Common myeloid progenitor, CD34-positive (primary cell): Measurements from ENCODE around the gene PAX3.

Experiments
- CTCF ChIA-PET: fragments of 350-600 bp; sonication (Branson Sonifier 250); formaldehyde crosslinking; loops from one replicate; lab custom pipeline; 2021; ENCODE audit warnings: antibody characterized with exemption; lab: Charles Lee
- POLR2A ChIA-PET: fragments of 350-600 bp; sonication (Branson Sonifier 250); formaldehyde crosslinking; loops from one replicate; lab custom pipeline; 2021; ENCODE audit warnings: antibody characterized with exemption; lab: Charles Lee
- DNase-seq, 3 donors: peaks; one replicate each; pipeline versions ENCODE4 v3.0.0 to v3.0.0-alpha.2; 2013
- H3K27ac ChIP-seq, 2 experiments: 1 replicate in 1 of 2; 2 replicates in 1 of 2; pipeline ENCODE4 v1.7.0; 2013; ENCODE audit warnings: inconsistent platforms in 2 of 2, low read length in 2 of 2, mild to moderate bottlenecking in 2 of 2, low read depth in 1 of 2, moderate library complexity in 1 of 2; ENCODE audit not compliant: severe bottlenecking in 2 of 2, insufficient read depth in 1 of 2, poor library complexity in 1 of 2
- H3K27me3 ChIP-seq, 5 experiments: replicated peaks in 2 of 5; 1 replicate in 3 of 5; 2 replicates in 2 of 5; pipeline versions ENCODE4 v1.6.1 to v1.7.0; 2013; ENCODE audit warnings: low read length in 4 of 5, mild to moderate bottlenecking in 2 of 5, moderate library complexity in 2 of 5, inconsistent platforms in 1 of 5; ENCODE audit not compliant: insufficient read depth in 5 of 5, control insufficient read depth in 4 of 5
- H3K36me3 ChIP-seq, 4 experiments: 1 replicate in 2 of 4; 2 replicates in 2 of 4; pipeline versions ENCODE4 v1.6.1 to v1.7.0; 2013; ENCODE audit warnings: low read length in 3 of 4, control low read depth in 1 of 4, mild to moderate bottlenecking in 1 of 4; ENCODE audit not compliant: control insufficient read depth in 4 of 4, insufficient read depth in 4 of 4
- H3K4me1 ChIP-seq, 4 experiments: 1 replicate in 3 of 4; 2 replicates in 1 of 4; pipeline versions ENCODE4 v1.6.1 to v1.7.1; 2013; ENCODE audit warnings: low read length in 3 of 4, mild to moderate bottlenecking in 3 of 4, control low read depth in 1 of 4, inconsistent platforms in 1 of 4, moderate library complexity in 1 of 4; ENCODE audit not compliant: control insufficient read depth in 4 of 4, insufficient read depth in 4 of 4; ENCODE audit errors: control extremely low read depth in 1 of 4
- H3K4me3 ChIP-seq, 7 experiments: 1 replicate in 4 of 7; 2 replicates in 3 of 7; pipeline versions ENCODE4 v1.5.1 to v1.7.0; 2013; ENCODE audit warnings: mild to moderate bottlenecking in 7 of 7, low read length in 6 of 7, moderate library complexity in 6 of 7, inconsistent platforms in 2 of 7, low read depth in 2 of 7, control low read depth in 1 of 7; ENCODE audit not compliant: insufficient read depth in 4 of 7, control insufficient read depth in 1 of 7; ENCODE audit errors: extremely low read depth in 1 of 7
- H3K9me3 ChIP-seq, 5 experiments: 1 replicate in 4 of 5; 2 replicates in 1 of 5; pipeline versions ENCODE4 v1.6.1 to v1.7.1; 2013; ENCODE audit warnings: low read length in 4 of 5, mild to moderate bottlenecking in 2 of 5, inconsistent platforms in 1 of 5, low read depth in 1 of 5, moderate library complexity in 1 of 5; ENCODE audit not compliant: control insufficient read depth in 4 of 5, insufficient read depth in 2 of 5; ENCODE audit errors: control extremely low read depth in 1 of 5
- WGBS: methylation state at CpG from one replicate; pipeline ENCODE4 v1.1.5; 2013; ENCODE audit not compliant: insufficient coverage; 5-methylcytosine and 5-hydroxymethylcytosine counted together

Gene PAX3

DNA sequence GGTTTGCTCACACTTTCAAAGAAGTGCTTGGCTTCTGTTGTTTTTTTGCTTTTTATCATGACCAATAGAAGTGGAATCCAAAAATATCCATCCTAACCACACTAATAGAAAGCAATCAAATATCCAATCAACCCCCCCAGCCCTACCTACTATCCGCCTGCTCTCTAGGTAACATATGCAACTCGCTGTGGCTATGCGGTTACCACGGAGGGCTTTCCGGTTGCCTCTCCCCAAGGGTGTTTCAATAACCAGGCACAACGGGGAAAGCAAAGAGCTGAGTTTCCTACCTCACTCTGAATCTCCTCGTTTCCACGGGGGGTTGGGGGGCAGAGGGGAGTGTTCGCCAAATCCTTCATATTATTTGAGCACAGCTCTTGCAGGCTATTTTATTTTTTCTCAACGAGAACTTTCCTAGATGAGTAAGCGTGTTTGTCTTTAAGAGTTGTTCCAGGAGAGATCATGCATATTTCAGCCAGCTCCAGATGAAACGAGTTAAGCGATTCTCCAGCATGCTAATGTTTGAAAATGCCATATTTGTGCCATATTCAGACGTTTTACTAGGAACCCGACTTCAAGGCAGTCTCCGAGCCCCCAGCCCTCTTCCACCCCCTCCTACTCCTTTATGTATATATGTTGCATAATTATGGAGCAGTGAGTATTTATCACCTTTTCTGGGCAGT, 30.3 kb downstream of the PAX3 start:
- Histone ChIP-seq H3K9me3 (peaks cover 0 to 8% (median 0%) of the 10 kb centered on the region in 5 experiments), H3K36me3 (no peaks in the 10 kb centered on the region), H3K4me3 (no peak overlapping the region), H3K4me1 (peaks cover 0 to 2% (median 0%) of the 10 kb centered on the region in 4 experiments), H3K27me3 (peaks cover 16 to 74% (median 35%) of the 10 kb centered on the region in 5 experiments), H3K27ac (no peak overlapping the region)
- ChIA-PET POLR2A (no interaction called here), CTCF (no interaction called here)
- DNase-seq = no peak
- WGBS = 30% methylated on average over 11 of the region's 16 CpGs

DNA sequence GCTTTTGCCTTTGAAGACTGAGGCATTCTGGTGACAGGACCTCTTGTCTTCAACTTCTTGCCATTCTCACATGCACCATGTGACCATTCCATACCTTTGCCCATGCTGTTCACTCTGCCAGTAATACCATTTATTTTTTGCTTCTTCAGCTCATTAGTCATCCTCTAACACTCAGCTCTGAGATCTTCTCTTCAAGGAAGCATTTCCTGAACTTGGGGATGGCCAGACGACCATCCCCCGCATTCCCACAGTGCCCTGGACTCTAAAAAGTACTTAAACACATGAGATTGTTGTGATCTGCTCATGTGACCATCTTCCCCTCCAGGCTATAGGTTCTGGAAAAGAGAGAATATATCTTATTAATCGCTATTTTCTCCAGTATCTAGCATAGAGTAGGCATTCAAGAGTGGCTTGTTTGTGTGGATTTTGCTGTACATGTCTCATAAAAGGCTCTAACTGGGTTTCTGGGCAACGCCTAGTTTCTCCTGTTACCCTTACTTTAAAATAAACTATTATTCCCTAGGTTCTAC, 33.9 kb downstream of the PAX3 start:
- ChIA-PET POLR2A (no interaction called here), CTCF (no interaction called here)
- WGBS = 100% methylated on average over 1 of the region's 4 CpGs
- peaks cover 0 to 2% (median 0%) of the 10 kb centered on the region in 4 experiments for H3K4me1 ChIP-seq
- no peaks in the 10 kb centered on the region for H3K36me3 ChIP-seq
- peaks cover 0 to 6% (median 0%) of the 10 kb centered on the region in 5 experiments for H3K9me3 ChIP-seq
- H3K27ac ChIP-seq = no peak overlapping the region
- H3K4me3 ChIP-seq = no peak overlapping the region
- DNase-seq = no peak
- peaks cover 4 to 49% (median 17%) of the 10 kb centered on the region in 5 experiments for H3K27me3 ChIP-seq

DNA sequence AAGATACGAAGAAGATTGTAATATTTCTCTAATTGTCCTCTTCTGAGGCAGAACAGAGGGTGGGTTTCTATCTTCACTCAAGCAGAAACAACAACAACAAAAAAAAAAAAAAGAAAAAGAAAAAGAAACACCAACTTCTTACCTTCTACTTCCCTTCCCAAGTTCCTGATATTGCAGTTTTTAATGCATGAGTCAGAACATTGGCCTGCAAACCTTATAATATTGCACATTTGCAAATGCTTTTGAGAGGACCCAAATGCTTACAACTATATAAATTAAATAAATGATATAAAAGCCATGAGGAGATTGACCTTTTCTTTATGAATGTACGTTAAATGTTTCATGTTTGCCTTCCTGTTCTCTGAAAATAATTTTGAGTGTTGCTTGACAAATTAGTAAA, 37.3 kb downstream of the PAX3 start:
- H3K9me3 ChIP-seq = peaks cover 0 to 5% (median 0%) of the 10 kb centered on the region in 5 experiments
- no peaks in the 10 kb centered on the region for H3K4me1 ChIP-seq
- ChIA-PET POLR2A (no interaction called here), CTCF (no interaction called here)
- peaks cover 2 to 41% (median 8%) of the 10 kb centered on the region in 5 experiments for H3K27me3 ChIP-seq
- no CpG with 5 or more reads among the region's 2 CpGs for WGBS
- H3K36me3 ChIP-seq = no peaks in the 10 kb centered on the region
- no peak for DNase-seq
- H3K27ac ChIP-seq = no peak overlapping the region
- H3K4me3 ChIP-seq = no peak overlapping the region

DNA sequence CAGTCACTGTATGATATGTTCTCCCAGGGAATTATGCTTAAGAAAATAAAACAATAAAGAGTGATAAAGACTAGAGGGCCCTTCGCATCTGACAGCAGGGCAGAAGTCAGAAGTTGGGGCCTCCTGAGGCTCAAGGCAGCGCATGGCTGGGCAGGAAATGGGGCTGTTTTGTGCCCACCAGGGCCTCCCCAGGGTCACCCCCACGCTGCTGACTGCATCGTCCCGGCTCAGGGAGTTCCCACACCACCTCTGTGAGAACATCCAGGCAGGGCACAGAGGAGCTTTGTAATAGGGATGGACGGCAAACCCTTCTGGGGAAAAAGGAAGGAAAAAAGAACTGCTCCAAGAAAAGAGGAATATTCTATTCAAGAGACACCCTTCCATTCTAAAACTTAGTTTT, 41.2 kb downstream of the PAX3 start:
- WGBS = 50% methylated on average over 6 of the region's 6 CpGs
- H3K27ac ChIP-seq = no peak overlapping the region
- no peaks in the 10 kb centered on the region for H3K4me1 ChIP-seq
- H3K9me3 ChIP-seq = no peaks in the 10 kb centered on the region
- DNase-seq = no peak
- POLR2A ChIA-PET = no interaction called here
- no peaks in the 10 kb centered on the region for H3K36me3 ChIP-seq
- CTCF ChIA-PET = no interaction called here
- H3K4me3 ChIP-seq = no peak overlapping the region
- H3K27me3 ChIP-seq = peaks cover 0 to 48% (median 8%) of the 10 kb centered on the region in 5 experiments

DNA sequence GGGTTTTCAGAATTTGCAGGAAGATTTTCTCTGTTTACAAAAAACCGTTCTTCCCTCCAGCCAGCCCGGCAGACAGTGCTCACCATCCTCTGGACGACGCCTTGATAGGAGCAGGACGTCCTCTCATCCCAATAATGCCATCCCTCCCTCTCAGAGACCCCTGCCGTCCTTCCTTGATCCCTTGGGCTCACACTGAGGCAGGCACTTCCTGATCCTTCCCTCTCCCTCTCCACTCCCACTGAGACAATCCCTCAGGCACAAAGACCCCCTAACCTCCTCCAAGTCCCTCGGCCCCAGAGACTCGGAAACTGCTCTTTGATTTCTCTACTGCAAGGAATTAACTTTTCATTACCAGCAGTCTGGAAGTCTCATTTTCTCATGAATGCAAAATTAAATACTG, 42.5 kb downstream of the PAX3 start:
- Histone ChIP-seq H3K36me3 (no peaks in the 10 kb centered on the region), H3K27ac (no peak overlapping the region), H3K4me1 (no peaks in the 10 kb centered on the region), H3K27me3 (peaks cover 0 to 46% (median 8%) of the 10 kb centered on the region in 5 experiments), H3K9me3 (no peaks in the 10 kb centered on the region), H3K4me3 (no peak overlapping the region)
- CTCF ChIA-PET = no interaction called here
- DNase-seq = no peak
- WGBS = 40% methylated on average over 6 of the region's 8 CpGs
- POLR2A ChIA-PET = no interaction called here

DNA sequence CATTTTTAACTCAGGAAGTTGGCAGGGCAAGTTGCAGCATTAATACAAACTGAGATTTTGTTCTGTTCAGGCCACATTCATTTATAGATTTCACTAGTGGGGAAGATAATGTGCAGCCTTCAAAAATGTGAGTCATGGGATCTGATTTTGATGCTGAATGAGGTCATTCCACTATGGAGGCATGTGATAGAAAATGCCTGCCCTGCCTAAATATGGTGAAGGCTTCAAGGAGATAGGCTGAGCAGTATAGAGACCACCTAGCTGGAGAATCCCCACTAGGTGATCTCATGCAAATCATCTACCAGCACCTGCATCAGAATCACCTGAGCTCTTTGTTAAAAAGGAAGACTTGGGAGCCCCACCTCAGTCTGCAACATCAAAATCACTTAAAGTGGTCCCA, 43.7 kb downstream of the PAX3 start:
- H3K4me3 ChIP-seq = no peak overlapping the region
- no peaks in the 10 kb centered on the region for H3K4me1 ChIP-seq
- DNase-seq = no peak
- no peaks in the 10 kb centered on the region for H3K9me3 ChIP-seq
- POLR2A ChIA-PET = no interaction called here
- H3K27me3 ChIP-seq = peaks cover 0 to 42% (median 8%) of the 10 kb centered on the region in 5 experiments
- H3K36me3 ChIP-seq = no peaks in the 10 kb centered on the region
- CTCF ChIA-PET = no interaction called here
- H3K27ac ChIP-seq = no peak overlapping the region

DNA sequence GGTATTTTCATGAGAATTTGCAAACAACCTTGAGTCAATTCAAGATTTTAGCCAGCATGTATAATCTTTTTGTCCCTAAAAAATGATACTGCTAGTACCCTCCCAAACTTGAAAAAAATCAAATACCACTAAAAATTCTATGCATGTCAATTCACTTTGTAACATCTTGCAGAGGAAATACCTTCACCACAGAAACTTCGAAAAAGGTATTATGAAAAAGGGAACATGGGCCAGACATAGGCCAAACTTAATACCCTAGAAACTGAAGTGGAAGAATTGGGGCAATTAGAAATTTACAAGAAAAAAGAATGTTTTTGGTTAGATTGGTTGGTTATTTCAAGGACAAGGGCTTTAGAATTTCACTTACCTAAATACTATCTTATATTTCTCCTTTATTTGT, 48.5 kb downstream of the PAX3 start:
- Histone ChIP-seq H3K4me1 (no peaks in the 10 kb centered on the region), H3K27ac (no peak overlapping the region)

More for the DNA sequence above, 48.5 kb downstream of the PAX3 start:
- Histone ChIP-seq H3K27me3 (peaks cover 0 to 22% (median under 1%) of the 10 kb centered on the region in 5 experiments), H3K36me3 (no peaks in the 10 kb centered on the region), H3K4me3 (no peak overlapping the region), H3K9me3 (no peaks in the 10 kb centered on the region)
- no CpG with 5 or more reads among the region's 1 CpG for WGBS
- DNase-seq = no peak
- ChIA-PET POLR2A (no interaction called here), CTCF (interaction anchor here (1.3 kb wide), 1 partner anchor 8 kb away, joined by 3 read pairs; no protein-coding TSS in a partner anchor)
